GM18502 (cell line): ENCODE results near the gene BTNL3.
A peak's percentile ranks its signal among the peaks of the same experiment; 100 is the strongest.
"Not testable (repeated sequence)": the region's sequence is repeated elsewhere in the genome, so short reads cannot be mapped to it uniquely, and the experiment has no call there.

Experiments
- ATAC-seq: cut with Tn5 transposase; IDR thresholded peaks from one replicate; pipeline ENCODE4 v1.9.1; 2021; ENCODE audit warnings: mild to moderate bottlenecking; ENCODE audit not compliant: unreplicated experiment, poor library complexity

Gene BTNL3

DNA sequence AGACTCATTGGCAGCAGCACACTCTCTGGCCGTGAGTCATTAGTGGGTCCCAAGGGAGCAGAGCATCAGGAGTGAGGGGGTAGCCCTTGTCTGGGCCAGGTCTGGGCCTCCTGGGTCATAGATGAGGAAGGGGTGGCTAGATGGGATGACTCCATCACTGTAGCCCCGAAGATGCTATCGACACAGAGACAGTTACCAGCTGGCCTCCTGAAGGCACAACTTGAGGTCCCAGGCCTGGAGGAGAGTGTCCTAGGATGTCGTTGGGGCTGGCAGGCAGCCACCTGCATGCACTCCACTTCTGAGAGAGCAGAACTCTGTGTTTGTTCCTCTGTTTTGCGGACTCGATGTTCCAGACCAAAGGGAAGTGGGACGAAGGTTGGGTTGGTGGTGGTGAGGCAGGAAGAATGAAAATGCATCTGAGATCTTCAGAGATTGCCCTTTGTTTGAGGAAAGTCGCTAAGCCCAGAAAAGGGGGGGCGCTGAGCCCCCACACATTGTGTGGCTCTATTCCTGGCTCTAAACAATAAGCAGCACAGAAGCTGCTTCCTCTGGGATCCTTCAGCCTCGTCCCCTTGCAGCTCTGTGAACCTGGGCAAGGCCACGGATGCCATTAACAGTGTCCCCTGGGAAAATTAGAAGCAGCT lies 56.1 kb downstream of the BTNL3 start:
- ATAC-seq = no peak

DNA sequence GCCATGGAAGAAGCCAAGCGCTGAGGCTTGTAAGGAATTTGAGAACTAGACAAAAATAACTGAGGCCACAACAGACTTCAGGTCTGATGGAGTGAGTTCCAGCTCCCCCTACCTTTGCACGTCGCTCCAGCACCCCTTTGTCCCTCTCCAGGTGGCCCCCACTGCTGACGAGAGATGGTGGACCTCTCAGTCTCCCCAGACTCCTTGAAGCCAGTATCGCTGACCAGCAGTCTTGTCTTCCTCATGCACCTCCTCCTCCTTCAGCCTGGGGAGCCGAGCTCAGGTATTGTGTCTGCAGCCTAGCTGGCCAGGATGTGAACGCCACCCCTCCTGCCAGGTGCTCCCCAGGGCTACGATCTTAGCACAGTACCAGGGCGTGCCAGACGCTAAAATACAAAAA lies 56.7 kb downstream of the BTNL3 start:
- no peak for ATAC-seq

DNA sequence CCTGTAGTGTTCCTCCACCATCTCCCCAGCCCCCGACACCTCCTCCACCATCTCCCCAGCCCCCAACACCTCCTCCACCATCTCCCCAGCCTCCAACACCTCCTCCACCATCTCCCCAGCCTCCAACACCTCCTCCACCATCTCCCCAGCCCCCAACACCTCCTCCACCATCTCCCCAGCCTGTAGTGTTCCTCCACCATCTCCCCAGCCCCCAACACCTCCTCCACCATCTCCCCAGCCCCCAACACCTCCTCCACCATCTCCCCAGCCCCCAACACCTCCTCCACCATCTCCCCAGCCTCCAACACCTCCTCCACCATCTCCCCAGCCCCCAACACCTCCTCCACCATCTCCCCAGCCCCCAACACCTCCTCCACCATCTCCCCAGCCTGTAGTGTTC lies 57.2 kb downstream of the BTNL3 start:
- not testable (repeated sequence) for ATAC-seq

DNA sequence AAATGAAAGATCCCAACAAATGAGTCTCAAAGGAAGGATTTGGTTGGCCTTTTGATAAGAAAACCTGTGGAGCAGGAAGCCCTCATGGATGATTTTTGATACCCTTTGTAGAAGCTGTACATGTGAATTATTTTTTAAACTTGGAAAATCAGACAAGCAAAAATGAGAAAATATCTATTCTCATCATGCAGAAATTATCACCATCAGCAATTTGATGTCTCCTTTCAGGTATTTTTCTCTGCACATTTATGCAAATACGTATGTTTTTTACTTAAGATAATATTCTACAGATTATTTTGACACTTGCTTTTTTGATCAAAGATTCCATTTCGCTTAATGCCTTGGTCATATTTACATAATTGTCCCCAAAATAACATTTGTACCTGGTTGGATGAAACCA lies 58.6 kb downstream of the BTNL3 start:
- no peak for ATAC-seq

DNA sequence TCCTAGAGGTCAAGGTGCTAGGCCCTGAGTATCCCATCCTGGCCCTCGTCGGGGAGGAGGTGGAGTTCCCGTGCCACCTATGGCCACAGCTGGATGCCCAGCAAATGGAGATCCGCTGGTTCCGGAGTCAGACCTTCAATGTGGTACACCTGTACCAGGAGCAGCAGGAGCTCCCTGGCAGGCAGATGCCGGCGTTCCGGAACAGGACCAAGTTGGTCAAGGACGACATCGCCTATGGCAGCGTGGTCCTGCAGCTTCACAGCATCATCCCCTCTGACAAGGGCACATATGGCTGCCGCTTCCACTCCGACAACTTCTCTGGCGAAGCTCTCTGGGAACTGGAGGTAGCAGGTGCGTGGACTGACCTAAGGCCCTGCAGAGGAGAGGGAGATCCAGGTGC lies 59.3 kb downstream of the BTNL3 start:
- no peak for ATAC-seq

DNA sequence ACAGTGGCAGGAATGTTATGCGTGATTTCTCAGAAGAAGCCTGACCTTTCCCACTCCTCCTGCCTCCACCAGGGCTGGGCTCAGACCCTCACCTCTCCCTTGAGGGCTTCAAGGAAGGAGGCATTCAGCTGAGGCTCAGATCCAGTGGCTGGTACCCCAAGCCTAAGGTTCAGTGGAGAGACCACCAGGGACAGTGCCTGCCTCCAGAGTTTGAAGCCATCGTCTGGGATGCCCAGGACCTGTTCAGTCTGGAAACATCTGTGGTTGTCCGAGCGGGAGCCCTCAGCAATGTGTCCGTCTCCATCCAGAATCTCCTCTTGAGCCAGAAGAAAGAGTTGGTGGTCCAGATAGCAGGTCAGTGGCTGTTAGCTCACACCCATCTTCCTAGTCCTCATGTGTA lies 61.4 kb downstream of the BTNL3 start:
- ATAC-seq = no peak

DNA sequence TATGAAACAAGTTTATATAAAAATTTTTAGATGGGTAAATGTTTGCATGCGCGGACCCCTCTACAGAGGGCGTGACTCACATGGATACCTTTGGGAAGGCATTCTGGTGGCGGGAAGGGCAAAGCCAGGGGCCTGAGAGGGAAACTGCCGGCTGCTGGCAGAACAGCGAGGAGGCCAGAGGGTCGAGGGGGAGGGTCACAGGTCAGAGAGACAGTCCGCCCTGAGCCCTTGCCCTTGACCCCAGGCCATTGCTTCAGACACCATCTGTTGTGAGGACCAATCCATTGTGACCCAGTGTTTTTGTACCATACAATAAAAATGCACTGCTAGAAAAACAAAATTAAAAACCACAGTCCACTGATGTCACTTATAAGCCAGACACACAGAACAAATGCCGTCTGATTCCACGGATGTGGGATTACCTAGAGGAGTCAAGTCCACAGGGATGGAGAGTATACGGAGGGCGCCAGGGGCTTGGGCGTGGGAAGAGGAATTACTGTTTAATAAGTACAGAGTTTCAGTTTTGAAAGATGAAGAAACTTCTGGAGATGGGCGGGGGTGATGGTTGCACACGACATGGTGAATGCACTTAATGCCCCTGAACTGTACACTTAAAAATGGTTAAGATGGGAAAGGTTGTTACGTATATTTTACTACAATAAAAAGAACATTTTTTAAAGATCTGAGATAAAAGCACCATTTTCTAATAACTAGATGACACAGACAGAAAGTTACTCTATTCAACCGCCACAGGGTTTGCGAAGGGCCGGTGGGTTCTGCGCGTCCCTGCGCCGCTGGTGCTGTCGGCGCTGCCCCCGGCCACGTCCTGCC lies 63.4 kb downstream of the BTNL3 start:
- ATAC-seq = peak; percentile 21

DNA sequence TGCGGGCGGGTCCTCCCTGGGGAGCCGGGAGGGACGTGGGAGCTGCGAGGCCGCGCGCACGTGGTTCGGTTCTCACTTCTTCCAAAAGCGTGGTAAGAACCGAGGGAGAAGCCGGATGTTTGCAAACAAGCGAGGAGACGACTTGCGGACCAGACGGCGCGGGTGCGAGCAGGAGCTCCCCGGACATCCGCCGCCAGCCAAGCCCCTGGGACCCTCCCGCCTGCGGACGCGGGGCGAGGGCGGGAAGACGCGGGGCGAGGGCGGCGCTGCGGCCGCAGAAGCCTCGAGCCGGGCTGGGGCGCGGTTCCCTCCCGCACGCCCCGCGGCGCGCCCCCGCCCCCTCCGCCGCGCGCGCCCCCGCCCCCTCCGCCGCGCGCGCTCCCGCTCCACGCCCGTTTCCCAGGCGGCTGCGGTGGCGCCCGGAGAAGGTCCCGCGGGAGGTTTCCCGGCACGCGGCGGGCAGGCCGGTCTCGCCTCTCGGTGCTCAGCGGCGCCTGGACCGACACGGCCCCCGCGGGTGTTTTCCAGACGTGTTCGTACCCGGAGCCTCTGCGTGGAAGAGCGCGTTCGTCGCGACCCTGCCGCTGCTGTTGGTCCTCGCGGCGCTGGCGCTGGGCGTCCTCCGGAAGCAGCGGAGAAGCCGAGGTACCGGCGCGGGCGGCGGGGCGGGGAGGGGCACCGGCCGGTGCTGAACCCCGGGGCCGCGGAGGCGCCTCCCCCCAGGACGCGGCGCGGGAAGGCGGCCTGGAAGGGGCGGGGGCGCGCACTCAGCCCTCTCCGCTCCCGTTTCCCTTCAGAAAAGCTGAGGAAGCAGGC lies 64.2 kb downstream of the BTNL3 start:
- ATAC-seq = peak; percentile 39

DNA sequence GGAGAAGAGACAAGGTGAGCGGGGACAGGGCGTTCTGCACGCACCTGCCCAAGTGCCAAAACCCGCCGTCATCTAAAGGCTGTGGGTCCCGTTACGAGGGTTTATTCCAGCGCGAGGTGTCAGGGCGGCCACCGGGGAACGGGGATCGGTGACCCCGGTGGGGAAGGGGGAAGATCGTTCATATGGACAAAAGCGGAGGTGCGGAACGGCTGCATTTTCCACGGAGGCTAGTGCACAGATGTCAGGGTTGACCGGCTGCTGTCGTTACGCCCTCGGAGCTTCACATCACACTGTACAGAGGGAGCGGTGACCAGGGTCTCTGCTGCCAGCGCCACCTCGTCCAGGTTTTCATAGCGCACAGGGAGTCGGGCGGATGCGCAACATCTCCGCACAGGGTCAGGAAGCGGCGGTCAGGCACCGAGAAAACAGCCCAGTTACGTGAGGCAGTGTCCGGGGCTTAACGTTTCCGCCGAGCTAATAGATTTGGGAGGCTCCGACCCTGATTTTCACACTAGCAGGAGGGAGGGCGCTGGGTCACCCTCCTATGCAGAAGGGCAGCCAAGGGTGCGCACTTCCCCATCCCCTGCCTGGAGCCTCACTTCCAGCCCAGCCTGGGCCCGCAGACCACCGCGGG lies 65.0 kb downstream of the BTNL3 start:
- peak; percentile 14 for ATAC-seq

DNA sequence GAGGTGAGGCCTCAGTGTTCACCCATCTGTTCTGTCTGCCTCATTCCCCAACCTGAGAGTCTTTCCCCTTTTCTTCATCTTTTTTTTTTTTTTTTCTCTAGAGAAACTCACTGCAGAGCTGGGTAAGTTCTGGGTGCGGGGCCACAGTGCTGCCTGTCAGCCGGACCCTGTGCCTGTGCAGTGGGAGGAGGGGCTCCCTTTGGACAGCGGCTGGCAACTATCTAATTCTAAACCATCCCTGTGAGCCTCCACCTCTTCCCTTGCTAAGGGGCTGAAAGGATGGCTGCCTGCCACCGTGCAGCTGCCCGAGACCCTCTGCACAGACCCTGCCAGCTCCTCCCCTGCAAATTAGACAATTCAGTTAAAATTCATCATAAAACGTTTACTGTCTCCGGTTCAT lies 65.5 kb downstream of the BTNL3 start:
- ATAC-seq = no peak

DNA sequence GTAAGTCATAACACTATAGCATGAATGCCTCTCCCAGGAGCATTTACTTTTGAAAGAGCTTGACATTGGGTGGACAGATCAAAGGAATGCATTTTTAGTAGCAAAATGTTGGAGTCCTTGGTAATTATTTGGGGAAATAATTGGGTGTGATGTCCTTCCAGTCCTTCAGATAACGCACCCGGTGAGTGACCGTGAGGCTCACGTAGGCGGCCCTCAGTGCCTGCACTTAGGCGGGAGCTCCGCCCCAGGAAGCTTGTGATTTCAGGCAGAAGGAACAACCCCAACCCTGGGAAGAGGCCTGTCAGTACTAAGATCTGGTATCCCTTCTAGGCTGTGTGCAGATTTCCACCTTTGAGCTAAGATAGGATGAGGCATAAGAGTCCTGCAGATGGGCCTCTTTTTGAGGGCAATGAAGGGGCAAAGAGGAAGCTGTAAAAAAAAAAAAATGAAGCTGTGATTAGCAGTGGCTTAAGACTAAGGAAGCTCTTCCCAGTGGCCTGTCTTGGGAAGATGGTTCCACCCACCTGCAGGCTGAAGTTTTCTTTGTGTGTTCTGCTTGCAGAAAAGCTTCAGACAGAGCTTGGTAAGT lies 66.3 kb downstream of the BTNL3 start:
- ATAC-seq = no peak
